ENCODE data around the gene SOS1. TPM values are rescaled to one million over a fixed set of nuclear protein-coding genes. Genes with fewer than 3 reads are reported as not detected.
"Not testable (repeated sequence)": the region's sequence is repeated elsewhere in the genome, so short reads cannot be mapped to it uniquely, and the experiment has no call there.

Gene SOS1
- total RNA-seq = 5.8 and 7.3 TPM in 2 replicates

DNA sequence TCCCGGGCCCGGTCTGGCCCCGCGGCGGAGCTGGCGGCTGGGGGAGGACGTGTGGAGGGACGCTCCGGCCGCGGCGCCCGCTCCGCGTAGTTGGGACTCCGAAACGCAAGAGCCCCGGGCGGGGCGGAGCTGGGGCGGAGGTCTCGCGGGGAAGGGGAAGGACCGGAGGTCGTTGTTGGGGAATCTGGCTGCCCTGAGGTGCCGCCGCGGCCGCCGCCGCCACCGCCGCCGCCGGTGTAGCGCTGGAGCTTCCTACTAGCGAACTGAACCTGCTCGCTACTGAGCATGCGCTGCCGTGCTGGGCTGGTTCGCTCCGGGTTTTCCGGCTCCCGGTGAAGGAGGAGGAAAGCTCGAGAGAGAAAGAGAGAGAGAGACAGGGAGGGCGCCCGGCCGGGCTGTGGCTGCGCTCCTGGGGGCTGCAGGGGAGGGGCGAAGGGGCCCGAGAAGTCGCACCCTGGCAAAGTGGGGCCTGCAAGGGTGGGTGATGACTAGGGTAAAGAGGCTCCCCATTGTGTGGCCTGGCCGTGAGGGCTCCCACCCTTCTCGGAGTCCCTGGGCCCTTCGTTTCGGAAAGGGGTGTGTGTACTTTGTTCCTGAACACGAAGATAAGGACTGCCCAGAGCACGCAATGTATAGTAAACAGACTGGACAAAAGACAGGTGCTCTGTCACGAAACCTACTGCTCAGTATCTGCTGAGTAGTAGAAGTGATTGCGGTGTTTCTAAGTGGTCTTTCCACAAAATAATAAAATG is at the start of gene SOS1:
Gene SOS1 (minus strand): TSS at position 281 of the 752 bp plus-strand sequence. CDS start 629 bp downstream, outside the sequence.
- peak; percentile 86 to 94 for DNase-seq (ENCODE audit: low read depth in 2 of 2)

DNA sequence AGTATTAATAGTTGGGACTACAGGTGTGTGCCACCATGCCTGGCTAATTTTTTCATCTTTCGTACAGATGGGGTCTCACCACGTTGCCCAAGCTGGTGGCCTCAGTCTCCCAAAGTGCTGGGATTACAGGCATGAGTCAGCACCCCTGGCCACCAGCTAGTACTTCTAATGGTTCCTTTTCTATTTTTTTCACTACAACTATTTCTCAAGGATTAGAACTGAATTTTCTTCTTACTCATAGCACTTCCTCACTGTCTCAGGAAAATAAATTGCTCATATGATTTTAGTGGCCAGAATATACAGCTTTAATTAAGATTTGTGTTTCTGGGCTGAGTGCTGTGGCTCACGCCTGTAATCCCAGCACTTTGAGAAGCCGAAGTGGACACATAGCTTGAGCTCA is 43.2 kb upstream of the SOS1 start:
- DNase-seq (ENCODE audit: low read depth in 2 of 2) = no peak

DNA sequence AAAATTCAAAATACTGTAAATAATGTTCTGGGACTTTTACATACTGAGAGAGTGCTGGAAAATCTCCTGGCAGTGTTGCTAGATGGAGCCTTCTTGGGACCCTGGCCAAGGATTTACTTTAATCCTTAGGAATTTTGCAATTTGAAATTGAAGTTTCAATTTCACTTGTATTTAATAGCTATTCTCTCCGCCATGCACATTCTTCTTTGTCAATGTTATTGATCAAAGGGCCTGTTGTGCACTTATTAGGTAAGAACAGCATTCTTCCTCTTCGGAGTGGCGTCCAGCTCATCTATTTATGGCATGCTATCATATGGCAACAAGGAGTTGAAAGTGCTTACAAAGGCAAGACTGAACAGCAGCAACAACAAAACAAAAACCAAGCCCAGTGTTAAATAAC is 40.1 kb upstream of the SOS1 start:
- DNase-seq (ENCODE audit: low read depth in 2 of 2) = no peak

DNA sequence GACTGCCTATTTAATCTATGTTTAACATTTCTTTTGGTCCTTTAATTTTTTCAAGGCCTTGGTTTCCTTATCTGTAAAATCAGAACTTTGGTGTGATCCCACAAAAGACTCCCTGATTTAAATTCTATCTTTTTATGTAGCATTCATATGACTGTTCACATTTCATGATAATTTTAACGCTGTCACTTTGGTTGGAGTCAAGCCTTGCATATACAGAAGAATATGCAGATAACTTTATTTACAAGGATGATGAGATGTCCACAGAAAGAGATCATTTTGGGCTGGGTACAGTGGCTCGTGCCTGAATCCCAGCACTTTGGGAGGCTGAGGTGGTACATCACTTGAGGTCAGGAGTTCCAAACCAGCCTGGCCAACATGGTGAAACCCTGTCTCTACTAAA is 38.4 kb upstream of the SOS1 start:
- DNase-seq (ENCODE audit: low read depth in 2 of 2) = no peak

DNA sequence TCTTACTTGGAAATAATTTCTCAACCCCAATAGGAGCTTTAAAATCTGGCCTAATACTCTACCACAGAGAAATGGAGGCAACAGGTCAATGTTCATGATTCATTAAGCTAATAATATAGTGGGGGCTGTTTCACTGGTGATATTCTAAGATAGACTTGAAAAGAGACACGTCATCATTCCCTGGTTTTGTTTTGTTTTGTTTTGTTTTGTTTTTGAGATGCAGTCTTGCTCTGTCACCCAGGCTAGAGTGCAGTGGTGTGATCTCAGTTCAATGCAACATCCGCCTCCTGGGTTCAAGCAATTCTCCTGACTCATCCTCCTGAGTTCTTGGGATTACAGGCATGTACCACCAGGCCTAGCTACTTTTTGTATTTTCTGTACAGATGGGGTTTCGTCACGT is 37.5 kb upstream of the SOS1 start:
- no peak for DNase-seq (ENCODE audit: low read depth in 2 of 2)

DNA sequence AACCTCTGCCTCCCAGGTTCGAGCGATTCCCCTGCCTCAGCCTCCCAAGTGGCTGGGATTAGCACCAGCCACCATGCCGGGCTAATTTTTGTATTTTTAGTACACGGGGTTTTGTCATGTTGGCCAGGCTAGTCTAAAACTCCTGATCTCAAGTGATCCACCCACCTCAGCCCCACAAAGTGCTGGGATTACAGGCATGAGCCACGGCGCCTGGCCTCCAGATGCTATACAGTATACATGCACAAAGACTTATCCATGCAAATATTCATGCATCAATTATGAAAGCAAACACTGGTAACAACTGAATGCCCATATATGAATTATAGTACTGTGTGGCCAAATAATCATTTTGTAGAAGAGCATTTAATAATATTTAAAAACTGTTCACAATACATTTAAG is 36.0 kb upstream of the SOS1 start:
- DNase-seq (ENCODE audit: low read depth in 2 of 2) = no peak

DNA sequence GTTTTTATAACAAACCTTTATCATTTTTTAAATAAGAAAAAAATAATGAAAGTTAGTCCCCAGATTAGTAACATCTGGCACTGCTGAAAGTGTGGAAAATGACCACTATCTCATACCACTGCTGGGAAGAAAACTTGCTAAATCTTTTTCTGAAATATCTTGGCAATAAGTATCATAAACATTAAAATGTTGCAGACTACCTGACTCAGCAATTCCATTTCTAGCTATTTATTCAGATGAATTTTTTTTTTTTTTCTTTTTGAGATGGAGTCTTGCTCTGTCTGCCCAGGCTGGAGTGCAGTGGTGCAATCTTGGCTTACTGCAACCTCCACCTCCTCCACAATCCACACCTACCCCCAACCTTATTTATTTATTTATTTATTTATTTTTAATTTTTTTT is 35.3 kb upstream of the SOS1 start:
- DNase-seq (ENCODE audit: low read depth in 2 of 2) = no peak

DNA sequence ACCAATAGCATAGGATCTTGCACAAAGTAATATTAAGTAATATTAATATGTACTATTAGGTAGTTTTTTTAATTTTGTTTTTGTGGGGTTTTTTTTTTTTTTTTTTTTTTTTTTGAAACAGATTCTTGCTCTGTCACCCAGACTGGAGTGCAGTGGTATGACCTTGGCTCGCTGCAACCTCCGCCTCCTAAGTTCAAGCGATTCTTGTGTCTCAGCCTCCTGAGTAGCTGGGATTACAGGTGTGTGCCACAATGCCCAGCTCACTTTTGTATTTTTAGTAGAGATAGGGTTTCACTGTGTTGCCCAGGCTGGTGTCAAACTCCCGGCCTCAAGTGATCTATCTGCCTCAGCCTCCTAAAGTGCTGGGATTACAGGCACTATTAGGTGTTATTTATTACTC is 34.7 kb upstream of the SOS1 start:
- not testable (repeated sequence) for DNase-seq (ENCODE audit: low read depth in 2 of 2)

DNA sequence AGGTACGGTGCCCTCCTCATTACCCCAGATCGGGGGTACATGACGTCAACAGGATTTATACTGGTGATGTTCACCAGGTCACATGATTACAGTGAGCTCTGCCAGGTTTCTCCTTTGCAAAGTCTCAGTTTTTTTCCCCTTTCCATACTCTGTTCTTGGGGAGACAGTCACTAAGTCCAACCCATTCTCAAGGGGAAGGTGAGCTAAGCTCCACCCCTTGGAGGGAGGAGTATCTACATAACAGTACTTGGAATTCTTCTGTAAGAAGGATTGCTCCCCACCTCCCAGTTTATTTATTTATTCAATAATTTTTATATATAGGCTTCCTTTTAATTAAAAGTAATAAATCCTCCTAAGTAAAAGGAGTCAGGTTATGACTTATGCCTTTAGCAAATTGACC is 34.1 kb upstream of the SOS1 start:
- DNase-seq (ENCODE audit: low read depth in 2 of 2) = no peak

DNA sequence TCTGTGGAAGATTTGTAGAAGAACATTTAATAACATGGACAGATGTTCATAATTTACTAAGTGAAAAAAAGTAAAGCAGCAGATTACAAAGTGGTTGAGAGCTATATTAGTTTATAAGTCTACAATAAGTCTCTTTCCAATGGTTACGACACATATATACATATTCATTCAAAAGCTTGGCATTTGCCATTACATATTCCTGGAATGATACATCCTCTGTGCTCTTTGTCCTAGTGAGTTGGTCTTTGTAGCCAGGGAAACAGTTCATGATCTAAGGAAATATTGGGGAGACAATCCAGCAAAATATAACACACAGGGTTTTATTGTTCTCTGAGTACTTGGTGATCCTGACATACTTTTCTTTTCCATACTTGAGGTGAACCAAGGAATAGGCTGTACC is 32.5 kb upstream of the SOS1 start:
- no peak for DNase-seq (ENCODE audit: low read depth in 2 of 2)

DNA sequence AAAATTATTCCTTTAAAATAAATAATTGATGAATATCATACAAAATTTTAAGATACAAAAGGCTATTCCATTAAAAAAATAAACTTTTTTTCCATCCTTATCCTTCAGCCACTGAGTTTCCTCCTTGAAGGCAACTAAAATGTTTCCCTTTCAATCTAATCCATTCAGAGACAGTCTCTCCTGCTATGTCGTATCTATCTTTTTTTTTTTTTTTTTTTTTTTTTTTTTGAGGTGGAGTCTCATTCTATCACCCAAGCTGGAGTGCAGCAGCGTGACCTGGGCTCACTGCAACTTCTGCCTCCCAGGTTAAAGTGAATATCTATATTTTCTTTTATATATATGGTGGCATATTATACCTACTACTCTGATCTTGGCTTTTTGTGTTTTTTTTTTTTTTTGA is 31.7 kb upstream of the SOS1 start:
- DNase-seq (ENCODE audit: low read depth in 2 of 2) = no peak

DNA sequence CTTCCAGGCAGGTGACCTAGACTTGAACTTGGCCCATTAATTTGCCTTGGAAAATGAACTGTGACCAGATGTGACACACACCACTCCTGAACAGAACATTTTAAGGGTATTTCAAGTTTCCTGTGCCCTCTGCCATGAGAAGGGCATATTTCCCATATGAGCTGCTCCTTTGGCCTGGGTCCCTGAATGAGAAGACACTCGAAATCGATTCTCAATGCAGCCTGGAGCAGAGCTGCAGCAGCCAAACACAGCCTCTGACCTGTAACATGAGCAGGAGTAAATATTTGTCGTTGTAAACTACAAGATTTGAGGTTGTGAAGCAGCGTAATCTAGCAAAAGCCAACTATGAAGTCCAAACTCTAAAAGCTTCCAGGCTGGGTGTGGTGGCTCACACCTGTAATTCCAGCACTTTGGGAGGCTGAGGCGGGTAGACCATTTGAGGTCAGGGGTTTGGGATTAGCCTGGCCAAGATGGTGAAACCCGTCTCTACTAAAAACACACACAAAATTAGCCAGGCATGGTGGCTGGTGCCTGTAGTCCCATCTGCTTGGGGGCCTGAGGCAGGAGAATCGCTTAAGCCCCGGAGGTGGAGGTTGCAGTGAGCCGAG is 30.1 kb upstream of the SOS1 start:
- no peak for DNase-seq (ENCODE audit: low read depth in 2 of 2)

DNA sequence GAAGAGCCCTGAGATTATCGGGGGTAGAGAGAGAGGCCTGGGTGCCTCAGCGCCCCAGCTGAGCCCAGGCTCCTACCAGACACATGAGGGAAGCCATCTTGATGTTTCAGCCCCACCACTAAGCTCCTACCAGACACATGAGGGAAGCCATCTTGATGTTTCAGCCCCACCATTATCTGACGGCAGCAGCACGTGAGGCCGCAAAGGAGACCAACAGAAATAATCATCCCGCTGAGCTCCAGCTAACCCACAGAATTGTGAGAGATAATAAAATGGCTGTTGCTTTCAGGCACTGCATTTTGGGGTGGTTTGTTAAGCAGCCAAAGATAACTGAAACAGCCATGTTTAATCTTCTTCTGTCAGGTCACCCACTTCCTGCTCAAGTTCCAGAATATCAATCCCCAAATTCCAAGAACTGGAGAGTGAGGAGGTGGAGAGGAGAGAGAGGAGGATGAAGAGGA is 29.3 kb upstream of the SOS1 start:
- no peak for DNase-seq (ENCODE audit: low read depth in 2 of 2)

DNA sequence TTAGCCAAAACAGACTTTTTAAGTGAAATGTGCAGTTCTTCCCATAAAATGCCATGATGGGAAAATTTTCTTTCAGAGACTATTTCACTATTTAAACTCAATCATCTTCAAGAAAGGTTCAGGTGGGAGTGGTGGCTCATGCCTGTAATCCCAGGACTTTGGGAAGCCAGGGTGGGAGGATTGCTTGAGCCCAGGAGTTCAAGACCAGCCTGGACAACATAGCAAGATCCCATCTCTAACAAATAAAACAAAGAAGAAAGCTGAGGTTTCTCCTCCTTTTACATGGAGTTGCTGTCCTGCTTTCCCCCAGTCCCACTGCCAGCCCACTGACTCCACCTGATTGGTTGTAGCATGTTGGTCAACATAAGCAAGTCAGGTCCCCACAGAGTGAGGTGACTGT is 25.8 kb upstream of the SOS1 start:
- DNase-seq (ENCODE audit: low read depth in 2 of 2) = no peak

DNA sequence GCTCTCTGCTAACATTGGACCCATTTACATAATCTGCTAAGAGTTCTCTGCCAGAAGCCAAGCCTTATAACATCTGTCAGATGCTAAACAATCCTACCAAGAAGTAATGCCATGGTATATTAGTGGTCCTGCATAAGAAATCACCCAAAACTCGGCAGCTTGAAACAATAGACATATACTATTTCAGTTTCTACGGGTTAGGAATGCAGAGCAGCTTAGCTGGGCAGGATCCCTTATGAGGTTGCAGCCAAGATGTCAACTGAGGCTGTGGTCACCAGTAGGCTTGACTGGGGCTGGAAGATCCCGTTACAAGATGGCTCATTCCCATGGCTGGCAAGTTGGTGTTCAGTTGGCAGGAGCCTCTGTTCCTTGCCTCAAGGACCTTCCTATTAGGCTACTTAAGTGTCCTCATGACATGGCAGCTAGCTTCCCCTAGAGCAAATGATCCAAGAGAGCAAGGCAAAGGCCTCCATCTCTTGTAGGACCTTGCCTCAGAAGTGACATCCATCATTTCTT is 25.1 kb upstream of the SOS1 start:
- DNase-seq (ENCODE audit: low read depth in 2 of 2) = no peak

DNA sequence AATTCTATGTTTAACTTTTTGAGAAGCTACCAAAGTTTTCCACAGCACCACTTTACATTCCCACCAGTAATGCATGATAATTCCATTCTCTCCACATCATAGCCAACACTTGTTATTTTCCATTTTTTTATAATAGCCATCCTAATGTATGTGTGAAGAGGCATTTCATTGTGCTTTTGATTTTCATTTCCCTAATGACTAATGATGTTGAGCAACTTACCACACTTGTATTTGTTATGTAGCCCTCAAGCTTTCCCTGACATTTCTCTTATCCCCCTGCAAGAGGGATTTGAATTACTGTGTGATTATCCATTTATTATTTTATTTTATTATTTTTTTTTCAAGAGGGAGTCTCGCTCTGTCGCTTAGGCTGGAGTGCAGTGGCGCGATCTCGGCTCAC is 23.6 kb upstream of the SOS1 start:
- DNase-seq (ENCODE audit: low read depth in 2 of 2) = no peak

DNA sequence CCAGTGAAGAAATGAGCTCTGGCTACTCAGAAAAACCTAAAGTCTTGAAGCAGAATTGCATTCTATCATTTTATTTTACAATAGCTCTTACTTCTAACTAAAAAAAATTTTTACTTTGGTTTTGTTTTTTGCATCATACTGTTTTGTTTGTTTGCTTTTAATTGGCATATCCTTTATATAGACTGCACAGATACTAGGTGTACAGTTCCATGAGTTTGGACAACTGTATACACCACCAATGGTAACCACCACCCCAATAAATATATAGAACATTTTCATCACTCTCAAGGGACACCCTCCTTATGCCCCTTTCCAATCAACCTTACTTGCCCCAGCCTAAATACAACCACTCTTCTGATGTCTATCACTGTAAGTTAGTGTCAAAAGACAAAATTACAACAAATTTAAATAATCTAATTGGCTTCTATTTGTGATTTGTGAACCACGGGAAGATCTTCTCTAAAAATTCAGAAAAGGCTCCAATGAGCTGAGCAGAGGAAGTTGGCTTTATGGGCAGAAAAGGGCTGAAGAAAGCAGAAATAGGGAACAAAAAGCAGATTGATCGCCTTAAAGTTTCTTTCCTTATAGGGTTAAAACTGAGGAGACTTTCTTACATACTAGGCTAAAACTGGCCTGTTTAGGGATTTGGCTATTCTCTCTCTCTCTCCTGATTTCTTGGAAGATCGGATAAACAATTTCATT is 22.2 kb upstream of the SOS1 start:
- no peak for DNase-seq (ENCODE audit: low read depth in 2 of 2)

DNA sequence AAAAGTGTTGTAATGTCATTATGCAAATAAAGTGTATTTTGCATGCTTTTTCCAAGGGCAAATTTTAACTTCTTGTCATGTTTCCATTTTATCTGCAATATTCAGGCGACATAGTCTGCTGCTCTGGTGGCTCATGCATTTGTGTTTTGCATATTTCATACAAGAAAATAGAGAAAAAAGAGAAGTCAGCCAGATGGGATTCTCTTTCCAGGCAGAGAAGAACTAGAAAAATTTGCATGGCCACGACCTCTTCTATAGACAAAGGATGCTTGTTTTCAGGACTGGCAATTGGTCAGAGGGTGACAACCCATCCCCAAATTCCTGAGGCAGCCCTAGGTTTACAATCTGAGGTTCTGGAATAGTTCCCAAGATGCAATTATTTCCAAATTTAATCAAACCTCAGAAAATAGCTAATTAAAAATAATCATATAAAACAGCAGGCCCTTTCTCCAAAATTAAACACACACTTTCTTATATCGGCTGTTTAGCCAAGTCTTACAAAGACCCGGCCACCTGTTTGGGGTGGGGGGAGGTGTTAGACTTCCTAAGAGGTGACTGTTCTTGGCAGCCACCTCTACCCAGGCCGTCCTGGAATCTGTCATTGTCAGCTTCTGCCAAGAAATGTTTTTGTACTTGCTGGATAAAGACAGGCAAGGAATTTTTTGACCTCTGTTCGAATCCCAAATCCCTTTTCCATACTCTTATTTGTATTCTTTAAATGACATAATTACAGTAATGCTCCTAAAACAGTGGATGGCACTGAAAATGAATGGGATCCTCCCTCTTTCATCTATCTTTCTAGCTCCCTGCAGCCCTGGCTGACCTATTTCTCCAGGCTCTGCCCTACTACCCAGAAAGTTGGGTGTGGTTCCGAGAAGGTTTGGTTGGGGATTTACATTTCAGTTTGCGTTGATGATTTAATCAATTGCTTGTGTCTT is 20.8 kb upstream of the SOS1 start:
- DNase-seq (ENCODE audit: low read depth in 2 of 2) = no peak

DNA sequence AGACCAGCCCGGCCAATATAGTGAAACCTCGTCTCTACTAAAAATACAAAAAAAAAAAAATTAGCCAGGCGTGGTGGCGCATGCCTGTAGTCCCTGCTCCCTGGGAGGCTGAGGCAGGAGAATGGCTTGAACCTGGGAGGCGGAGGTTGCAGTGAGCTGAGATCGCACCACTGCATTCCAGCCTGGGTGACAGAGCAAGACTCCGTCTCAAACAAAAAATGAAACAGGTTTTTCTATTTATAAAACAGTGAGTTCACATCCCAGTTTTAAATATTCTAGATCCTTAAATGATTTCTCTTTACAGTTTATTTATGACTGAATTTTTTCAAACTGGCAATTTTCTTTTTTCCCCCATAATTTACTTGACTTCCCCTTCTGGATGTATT is 20.1 kb upstream of the SOS1 start:
- not testable (repeated sequence) for DNase-seq (ENCODE audit: low read depth in 2 of 2)

DNA sequence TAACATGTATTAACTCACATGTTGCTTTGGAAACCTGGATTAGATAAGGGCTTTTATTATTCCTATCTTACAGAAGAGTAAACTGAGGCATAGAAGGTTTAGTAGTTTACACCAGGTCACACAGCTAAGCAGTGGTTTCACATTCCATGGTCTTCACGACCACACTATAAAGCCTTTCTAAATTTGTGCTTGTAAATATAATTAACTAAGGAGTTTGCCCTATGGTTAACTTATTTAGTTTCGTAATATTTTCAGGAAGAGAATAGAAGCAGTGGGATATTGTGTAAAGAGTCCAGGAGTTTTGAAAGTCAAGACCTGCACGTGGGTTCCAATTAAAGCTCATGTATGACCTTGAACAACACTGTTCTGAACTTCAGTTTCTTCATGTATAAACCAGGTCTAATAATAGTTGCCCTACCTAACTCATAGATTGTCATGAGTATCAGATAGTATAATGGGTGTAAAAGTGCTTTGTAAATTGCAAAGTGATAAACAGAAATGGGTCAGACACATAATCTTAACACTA is 19.5 kb upstream of the SOS1 start:
- DNase-seq (ENCODE audit: low read depth in 2 of 2) = no peak

Measured in dermis microvascular lymphatic vessel endothelial cell (primary cell).